ENCODE data around the gene DCST2. TPM values are rescaled to one million over a fixed set of nuclear protein-coding genes. Genes with fewer than 3 reads are reported as not detected.

DCST2 gene
- polyA plus RNA-seq, 2 of the 4 experiments (the other 2 are of a cell fraction): 0.23 to 1.0 TPM

- CTCF ChIA-PET: interaction anchor here (0.8 to 2.3 kb wide), 2 partner anchors 66 to 276 kb away, joined by 3 to 10 read pairs; no protein-coding TSS in a partner anchor
- ATAC-seq (no peak), FAIRE-seq (no peak), DNase-seq (ENCODE audit: low read depth in 1 of 2, low spot score in 1 of 2) (no peak)
- WGBS (ENCODE audit: missing lambda C conversion rate): 80% methylated on average over 8 of the region's 8 CpGs
- H3K4me2 ChIP-seq: peak overlapping the region; percentile 76; the same call in 2 of the 3 replicates
- H3K4me1 ChIP-seq: peaks cover 74% of the 10 kb centered on the region
- H3K9me3 ChIP-seq: no peaks in the 10 kb centered on the region
- H3K27ac ChIP-seq: peak overlapping the region; percentile 96 to 99
- POLR2A ChIA-PET: no interaction called here
- H3K4me3 ChIP-seq: no peak overlapping the region
- TF ChIP-seq MAFK (IDR thresholded peaks at IDR 0.05; ENCODE audit: partially characterized antibody): peak; percentile 25
- TF ChIP-seq HOXB13 (CRISPR knock-in tag; IDR thresholded peaks at IDR 0.05; ENCODE audit: low read depth): no peak
Measured at GRCh38 chr1:155018617-155019348, 14.8 kb downstream of the DCST2 start.

GRCh38 chr1:155017946-155018316 lies 15.7 kb downstream of the DCST2 start:
- H3K4me1 ChIP-seq: peaks cover 74% of the 10 kb centered on the region
- ChIA-PET POLR2A (interaction anchor here (0.6 to 2.8 kb wide), 6 partner anchors 9 to 63 kb away, joined by 3 to 23 read pairs (median 12); partner anchors contain the start of genes CKS1B and SHC1), CTCF (interaction anchor here (0.6 to 2.2 kb wide), 7 partner anchors 67 to 120 kb away, joined by 3 to 8 read pairs (median 3); no protein-coding TSS in a partner anchor)
- H3K4me3 ChIP-seq: peak overlapping the region; percentile 29
- WGBS (ENCODE audit: missing lambda C conversion rate): 57% methylated on average over 6 of the region's 6 CpGs
- FAIRE-seq: no peak
- DNase-seq (ENCODE audit: low read depth in 1 of 2, low spot score in 1 of 2): no peak
- TF ChIP-seq KDM1A (IDR thresholded peaks at IDR 0.05; ENCODE audit: low read depth) (no peak), HDAC2 (IDR thresholded peaks at IDR 0.05) (no peak), FOSL2 (IDR thresholded peaks at IDR 0.05) (no peak), FOSL2 (CRISPR knock-in tag; IDR thresholded peaks at IDR 0.05) (no peak), FOXS1 (CRISPR knock-in tag; IDR thresholded peaks at IDR 0.05) (no peak), EP300 (IDR thresholded peaks at IDR 0.05) (no peak), JUNB (IDR thresholded peaks at IDR 0.05) (no peak), BHLHE40 (IDR thresholded peaks at IDR 0.05; ENCODE audit: low read depth, low read length) (no peak), ZNF302 (CRISPR knock-in tag; IDR thresholded peaks at IDR 0.05) (no peak), ATOH8 (CRISPR knock-in tag; IDR thresholded peaks at IDR 0.05; ENCODE audit: low read depth) (no peak), FOSB (CRISPR knock-in tag; IDR thresholded peaks at IDR 0.05) (no peak), TP53 (CRISPR knock-in tag; IDR thresholded peaks at IDR 0.05) (no peak), KDM5A (IDR thresholded peaks at IDR 0.05) (no peak), POLR2A (IDR thresholded peaks at IDR 0.05; ENCODE audit: low read length) (no peak), NPAS2 (CRISPR knock-in tag; IDR thresholded peaks at IDR 0.05; ENCODE audit: borderline replicate concordance) (no peak), ELK1 (IDR thresholded peaks at IDR 0.05; ENCODE audit: low read depth, low read length) (no peak), ZSCAN20 (CRISPR knock-in tag; IDR thresholded peaks at IDR 0.05) (no peak), SMC3 (IDR thresholded peaks at IDR 0.05) (no peak), CHD2 (IDR thresholded peaks at IDR 0.05; ENCODE audit: low read length, partially characterized antibody) (no peak)
- peak overlapping the region; percentile 76 for H3K4me2 ChIP-seq
- no peak for ATAC-seq
- no peaks in the 10 kb centered on the region for H3K9me3 ChIP-seq
- H3K27ac ChIP-seq: peak overlapping the region; percentile 96 to 99

- no peak for FAIRE-seq
- POLR2A ChIA-PET: interaction anchor here (0.6 to 2.8 kb wide), 6 partner anchors 10 to 62 kb away, joined by 3 to 23 read pairs (median 12); partner anchors contain the start of genes CKS1B and SHC1
- peak; percentile 83 to 90 for ATAC-seq
- CTCF ChIA-PET: interaction anchor here (0.6 to 2.2 kb wide), 9 partner anchors 68 to 153 kb away, joined by 3 to 8 read pairs (median 3); no protein-coding TSS in a partner anchor
- Histone ChIP-seq H3K9me3 (no peaks in the 10 kb centered on the region), H3K4me3 (peak overlapping the region; percentile 29), H3K4me1 (peaks cover 74% of the 10 kb centered on the region), H3K27ac (peak overlapping the region; percentile 96 to 99), H3K4me2 (peak overlapping the region; percentile 76)
- WGBS (ENCODE audit: missing lambda C conversion rate): 1% methylated on average over 33 of the region's 49 CpGs
- DNase-seq (ENCODE audit: low read depth in 1 of 2, low spot score in 1 of 2): peak; percentile 84 to 98
- TF ChIP-seq RCOR1 (IDR thresholded peaks at IDR 0.05; ENCODE audit: low read depth, low read length) (no peak), FOSL2 (IDR thresholded peaks at IDR 0.05) (peak; percentile 11; the same call in 1 of the 2 replicates), FOSL2 (CRISPR knock-in tag; IDR thresholded peaks at IDR 0.05) (peak; percentile 89), RAD21 (conservative IDR thresholded peaks at IDR 0.05 in 1 of 2, IDR thresholded peaks at IDR 0.05 in 1 of 2) (peak; percentile 85 to 97), CTCF (IDR thresholded peaks at IDR 0.05) (peak; percentile 100), MAFK (IDR thresholded peaks at IDR 0.05; ENCODE audit: partially characterized antibody) (peak; percentile 57), JUNB (IDR thresholded peaks at IDR 0.05) (peak; percentile 46; the same call in 1 of the 2 replicates), HOXA7 (CRISPR knock-in tag; IDR thresholded peaks at IDR 0.05) (no peak), EP300 (IDR thresholded peaks at IDR 0.05) (peak in 1 of 2 experiments; percentile 30; a peak in 1 of 5 replicates), NPAS2 (CRISPR knock-in tag; IDR thresholded peaks at IDR 0.05; ENCODE audit: borderline replicate concordance) (peak; percentile 32; the same call in 1 of the 2 replicates), HOXB5 (CRISPR knock-in tag; IDR thresholded peaks at IDR 0.05) (peak; percentile 16; the same call in 1 of the 2 replicates), JUN (IDR thresholded peaks at IDR 0.05) (peak; percentile 51 to 96; a peak in 3 of 5 replicates), FOSB (CRISPR knock-in tag; IDR thresholded peaks at IDR 0.05) (no peak), NFE2L2 (conservative IDR thresholded peaks at IDR 0.05; ENCODE audit: low read length) (peak; percentile 30)
Measured at GRCh38 chr1:155017041-155017945, 16.3 kb downstream of the DCST2 start.

Measured in A549 (cell line).